K562 (cell line): Measurements from ENCODE around the gene NUDCD3. TPM values are rescaled to one million over a fixed set of nuclear protein-coding genes. Genes with fewer than 3 reads are reported as not detected.

ENCODE experiments used
- ATAC-seq: fragments of 200-7000 bp; cut with Tn5 transposase; 3 replicates; pipeline ENCODE4 v1.9.1; 2020; ENCODE audit warnings: moderate library complexity
- BruUV-seq: library from RNA; stranded (reverse); fragments of 400-500 nt; replicated peaks from 2 replicates; lab custom pipeline; 2021; lab: Mats Ljungman, UMichigan
- CTCF ChIA-PET: fragments of 300-600 bp; formaldehyde crosslinking; extraction: SDS; loops from one replicate; lab custom pipeline; 2021; ENCODE audit warnings: low intra/inter-chr PET ratio; lab: Yijun Ruan, JAX
- POLR2A ChIA-PET: fragments of 300-600, 350-650 bp; sonication (Branson Sonifier 250); formaldehyde crosslinking; extraction: SDS; loops from one replicate; lab custom pipeline; 2021; ENCODE audit warnings: antibody characterized with exemption, inconsistent platforms; lab: Yijun Ruan, JAX
- DNase-seq, 4 experiments: peaks; one replicate each; pipeline versions ENCODE4 v3.0.0 to v3.0.0-alpha.2; 2011 to 2018; ENCODE audit warnings: low spot score in 3 of 4, mixed read lengths in 3 of 4; ENCODE audit errors: extremely low read depth in 1 of 4
- FAIRE-seq: peaks from 2 replicates; lab custom pipeline; 2011; peaks lifted over from hg19 to GRCh38; lab: Jason Lieb, UNC
- H2AFZ ChIP-seq: 2 replicates; pipeline ENCODE4 v1.6.0; 2011; ENCODE audit warnings: low read depth, low read length, control low read depth, inconsistent platforms
- H3K27ac ChIP-seq: fragments of 200-600 bp; 3 replicates; pipeline ENCODE4 v1.8.0; 2011; ENCODE audit warnings: low read depth, mild to moderate bottlenecking, control low read depth, inconsistent platforms, low read length, moderate library complexity, mixed read lengths; ENCODE audit errors: extremely low read depth
- H3K27me3 ChIP-seq, 2 experiments: fragments of 300-600 bp in 1 of 2; 2 replicates in 1 of 2; 3 replicates in 1 of 2; pipeline versions ENCODE4 v1.6.0 to v1.8.0; 2011; ENCODE audit warnings: inconsistent platforms in 2 of 2, low read length in 2 of 2, mild to moderate bottlenecking in 1 of 2, mixed read lengths in 1 of 2, moderate library complexity in 1 of 2; ENCODE audit not compliant: control insufficient read depth in 2 of 2, insufficient read depth in 2 of 2
- H3K36me3 ChIP-seq: fragments of 300-600 bp; 3 replicates; pipeline ENCODE4 v1.8.0; 2011; ENCODE audit warnings: mild to moderate bottlenecking, low read length, inconsistent platforms; ENCODE audit not compliant: control insufficient read depth, insufficient read depth
- H3K4me1 ChIP-seq, 2 experiments: fragments of 200-600 bp in 1 of 2; replicated peaks in 1 of 2; 2 replicates in 1 of 2; 3 replicates in 1 of 2; pipeline versions ENCODE4 v1.5.1 to v1.8.0; 2011; ENCODE audit warnings: inconsistent platforms in 2 of 2, low read length in 2 of 2, mild to moderate bottlenecking in 1 of 2, mixed read lengths in 1 of 2, moderate library complexity in 1 of 2; ENCODE audit not compliant: control insufficient read depth in 2 of 2, insufficient read depth in 2 of 2
- H3K4me2 ChIP-seq: 2 replicates; pipeline ENCODE4 v1.6.1; 2011; ENCODE audit warnings: low read length, control low read depth, inconsistent platforms, mixed read lengths; ENCODE audit not compliant: insufficient read depth
- H3K4me3 ChIP-seq: fragments of 200-600 bp; sonication (generic), shearing (Covaris generic); 2 replicates; pipeline ENCODE4 v1.5.1; 2016; ENCODE audit warnings: control low read depth, inconsistent platforms
- H3K79me2 ChIP-seq: fragments of 200-600 bp; 3 replicates; pipeline ENCODE4 v1.8.0; 2011; ENCODE audit warnings: low read length, inconsistent platforms; ENCODE audit not compliant: control insufficient read depth, insufficient read depth
- H3K9ac ChIP-seq, 2 experiments: 2 replicates each; pipeline versions ENCODE4 v1.6.0 to v1.6.1; 2011; ENCODE audit warnings: low read depth in 2 of 2, low read length in 2 of 2, control low read depth in 1 of 2, inconsistent platforms in 1 of 2, mild to moderate bottlenecking in 1 of 2, mixed read lengths in 1 of 2; ENCODE audit not compliant: insufficient read depth in 1 of 2
- H3K9me1 ChIP-seq: one replicate; pipeline ENCODE4 v1.6.0; 2011; ENCODE audit warnings: inconsistent platforms, mild to moderate bottlenecking, low read length, moderate library complexity; ENCODE audit not compliant: control insufficient read depth, insufficient read depth
- H3K9me3 ChIP-seq: replicated peaks from 2 replicates; pipeline ENCODE4 v1.5.1; 2011; ENCODE audit warnings: low read depth, low read length, inconsistent platforms; ENCODE audit not compliant: control insufficient read depth, insufficient read depth
- H4K20me1 ChIP-seq: replicated peaks from 2 replicates; pipeline ENCODE4 v1.6.1; 2011; ENCODE audit warnings: low read length, inconsistent platforms, mixed read lengths; ENCODE audit not compliant: control insufficient read depth, insufficient read depth
- NFE2L1 ChIP-seq: fragments of 450-650 bp; IDR thresholded peaks from 2 replicates; pipeline ENCODE4 v1.6.1; 2016; ENCODE audit warnings: missing genetic modification characterization, low read depth, mild to moderate bottlenecking, missing compliant biosample characterization, moderate library complexity, borderline replicate concordance
- TGIF2 ChIP-seq: sonication (generic); formaldehyde crosslinking; IDR thresholded peaks from 2 replicates; pipeline ENCODE4 v1.8.1; 2022; ENCODE audit warnings: mild to moderate bottlenecking, missing genetic modification reagents, moderate library complexity
- WGBS: fragments of 100-300 bp; shearing (Covaris generic); methylation state at CpG from one replicate; pipeline ENCODE4 v1.1.6; 2016; ENCODE audit warnings: low coverage, mixed read lengths; ENCODE audit not compliant: insufficient coverage; ENCODE audit errors: missing lambda C conversion rate; 5-methylcytosine and 5-hydroxymethylcytosine counted together
- in situ Hi-C: fragments of 300-500 bp; cut with MboI; formaldehyde crosslinking; loops from 4 replicates; pipeline ENCODE4 v1.15.0; 2018; ENCODE audit warnings: inconsistent platforms, mixed read lengths
- intact Hi-C: fragments of 100-400 bp; cut with micrococcal nuclease; formaldehyde crosslinking; loops from 2 replicates; pipeline ENCODE4 v1.14.2; 2022
- polyA plus RNA-seq, 8 experiments: library from polyadenylated mRNA; depleted of rRNA in 4 of 8; stranded (reverse) in 5 of 8; unstranded in 3 of 8; fragments of >200 nt; fragmentation: Nextera tagmentation in 2 of 8; fragmentation: Illumina TruSeq in 1 of 8; extraction: Ambion mirVana in 2 of 8; extraction: Trizol in 1 of 8; gene quantifications; 2 replicates each; pipeline versions ENCODE4 v1.2.1 to v1.2.3, GENCODE V29; 2011 to 2014; ENCODE audit warnings: inconsistent platforms in 1 of 8, missing spikeins in 1 of 8
- total RNA-seq, 7 experiments: library from RNA; depleted of rRNA in 6 of 7; stranded (reverse); fragments of >200 nt in 6 of 7; fragmentation: Illumina TruSeq in 2 of 7; extraction: Trizol in 2 of 7; gene quantifications; 2 replicates each; pipeline versions ENCODE4 v1.2.1 to v1.2.3, GENCODE V29; 2011 to 2021; ENCODE audit warnings: low replicate concordance in 1 of 7

NUDCD3 gene
- total and polyA plus RNA-seq, 9 of the 15 experiments (the other 6 are each of a cell fraction or from before 2014, with no cell fraction given) = 24.8 to 64.2 (median 42.6) TPM

GRCh38 chr7:44380189-44380830, 110.1 kb downstream of the NUDCD3 start:
- Histone ChIP-seq H3K4me3 (no peak overlapping the region), H3K27me3 (peaks cover 0 to 7% of the 10 kb centered on the region in 2 experiments; a peak in 2 of 5 replicates), H4K20me1 (peaks cover 11% of the 10 kb centered on the region; the same call in 1 of the 2 replicates), H2AFZ (no peak overlapping the region), H3K9me3 (no peaks in the 10 kb centered on the region), H3K4me1 (peaks cover 3 to 4% of the 10 kb centered on the region in 2 experiments; a peak in 4 of 5 replicates), H3K9me1 (peaks cover 8% of the 10 kb centered on the region), H3K9ac (no peak overlapping the region), H3K4me2 (no peak overlapping the region), H3K27ac (no peak overlapping the region), H3K79me2 (no peaks in the 10 kb centered on the region), H3K36me3 (peaks cover 11% of the 10 kb centered on the region; the same call in 2 of the 3 replicates)
- 65% methylated on average over 2 of the region's 2 CpGs for WGBS
- POLR2A ChIA-PET = interaction anchor here (0.5 to 1.0 kb wide), 2 partner anchors 24 to 95 kb away, joined by 3 to 4 read pairs; no protein-coding TSS in a partner anchor
- BruUV-seq = no TSS peak
- ATAC-seq (no peak; the same call in 2 of the 3 replicates), FAIRE-seq (no peak), DNase-seq (no peak)
- CTCF ChIA-PET = no interaction called here
- intact Hi-C loops (no loop called here), in situ Hi-C loops (no loop called here)
- no peak for TF ChIP-seq NFE2L1 (tag)
- 0 out of 2 replicates have a peak, but pooled peaks have one; percentile 28 for TF ChIP-seq TGIF2 (CRISPR knock-in tag)
